Activated CD8-positive, alpha-beta T cell treated with anti-CD3 and anti-CD28 coated beads for 36 hours (primary cell): ENCODE measurements around the gene MRM3. TPM values are rescaled to one million over a fixed set of nuclear protein-coding genes. Genes with fewer than 3 reads are reported as not detected.

Experiments used
- ATAC-seq: fragments of 200-7000 bp; cut with Tn5 transposase; one replicate; pipeline ENCODE4 v1.10.0; 2021; ENCODE audit warnings: mild to moderate bottlenecking, moderate library complexity
- CTCF ChIA-PET: fragments of 350-600 bp; sonication (Branson Sonifier 250); formaldehyde crosslinking; loops from one replicate; lab custom pipeline; 2021; ENCODE audit warnings: antibody characterized with exemption; lab: Charles Lee
- POLR2A ChIA-PET: fragments of 350-600 bp; sonication (Branson Sonifier 250); formaldehyde crosslinking; loops from one replicate; lab custom pipeline; 2021; ENCODE audit warnings: antibody characterized with exemption; lab: Charles Lee
- DNase-seq: peaks from one replicate; pipeline ENCODE4 v3.0.0-alpha.2; 2020
- H3K27ac Mint-ChIP-seq: one replicate; pipeline ENCODE4 v1.8.0; 2021; ENCODE audit warnings: mild to moderate bottlenecking, mixed read lengths
- H3K27me3 Mint-ChIP-seq: one replicate; pipeline ENCODE4 v1.8.0; 2021; ENCODE audit warnings: mixed read lengths
- H3K36me3 Mint-ChIP-seq: one replicate; pipeline ENCODE4 v1.8.0; 2021; ENCODE audit warnings: low read depth, mixed read lengths
- H3K4me1 Mint-ChIP-seq: one replicate; pipeline ENCODE4 v1.8.0; 2021; ENCODE audit warnings: low read depth, mixed read lengths
- H3K4me3 Mint-ChIP-seq: one replicate; pipeline ENCODE4 v1.8.0; 2021; ENCODE audit warnings: mild to moderate bottlenecking, moderate library complexity, mixed read lengths
- H3K9me3 Mint-ChIP-seq: one replicate; pipeline ENCODE4 v1.8.0; 2021; ENCODE audit warnings: mixed read lengths
- CTCF ChIP-seq: fragments of 200-600 bp; IDR thresholded peaks from one replicate; pipeline ENCODE4 v1.8.0; 2022; ENCODE audit warnings: antibody characterized with exemption, mild to moderate bottlenecking
- intact Hi-C: fragments of 100-400 bp; cut with micrococcal nuclease; formaldehyde crosslinking; loops from one replicate; pipeline ENCODE4 v1.10.0; 2022
- total RNA-seq, 2 experiments: library from RNA; stranded (reverse); gene quantifications; one replicate each; pipeline ENCODE4 v1.2.3, GENCODE V29; 2021

The MRM3 gene
- total RNA-seq, 2 experiments from 2014 or later = 35.5 to 36.2 TPM

GRCh38 chr17:841313-841712 is 59.2 kb downstream of the MRM3 start:
- Mint-ChIP-seq H3K27me3 (peaks cover 12% of the 10 kb centered on the region), H3K4me1 (no peaks in the 10 kb centered on the region), H3K9me3 (no peaks in the 10 kb centered on the region), H3K4me3 (no peak overlapping the region), H3K36me3 (no peaks in the 10 kb centered on the region), H3K27ac (no peak overlapping the region)
- no peak for TF ChIP-seq CTCF
- DNase-seq (no peak), ATAC-seq (no peak)
- ChIA-PET POLR2A (interaction anchor here (0.6 kb wide), 1 partner anchor 36 kb away, joined by 3 read pairs; no protein-coding TSS in a partner anchor), CTCF (no interaction called here)
- intact Hi-C loops = no loop called here

Other genes starting within 250 kb of the MRM3 start
- gene VPS53, start 67.5 kb upstream of the MRM3 start, total RNA-seq = 10 to 100 TPM; 55.7 to 61.6 TPM
- 10 to 100 TPM; 30.9 to 34.4 TPM for gene TLCD3A, start 49.8 kb upstream of the MRM3 start, total RNA-seq
- gene GEMIN4, start 30.1 kb upstream of the MRM3 start, total RNA-seq = 10 to 100 TPM; 52.8 to 55.8 TPM
- gene GLOD4, start 73 bp upstream of the MRM3 start, total RNA-seq = 10 to 100 TPM; 47.3 to 55.2 TPM
- 1 to 10 TPM; 1.2 to 1.4 TPM for gene NXN, start 197.4 kb downstream of the MRM3 start, total RNA-seq
- 10 to 100 TPM in 1 of 2 experiments, 1 to 10 TPM in 1; 8.8 to 10.2 TPM for gene TIMM22, start 214.8 kb downstream of the MRM3 start, total RNA-seq